Neuronal stem cell (in vitro differentiated cells): ENCODE results near the gene SPINT1.
A peak's percentile ranks its signal among the peaks of the same experiment; 100 is the strongest.

Source experiments
- DNase-seq: peaks from one replicate; pipeline ENCODE4 v3.0.0-alpha.2; 2013; ENCODE audit warnings: low spot score
- H2AFZ ChIP-seq: one replicate; pipeline ENCODE4 v1.6.1; 2013; ENCODE audit warnings: mild to moderate bottlenecking, low read length, inconsistent platforms
- H2AK5ac ChIP-seq: 2 replicates; pipeline ENCODE4 v1.6.1; 2013; ENCODE audit warnings: low read depth, mild to moderate bottlenecking, inconsistent platforms, low read length, moderate library complexity, mixed read lengths
- H2BK120ac ChIP-seq: 2 replicates; pipeline ENCODE4 v1.6.1; 2013; ENCODE audit warnings: low read depth, mild to moderate bottlenecking, inconsistent platforms, low read length, moderate library complexity, mixed read lengths
- H2BK12ac ChIP-seq: one replicate; pipeline ENCODE4 v1.6.1; 2013; ENCODE audit warnings: low read length, inconsistent platforms
- H2BK15ac ChIP-seq: 2 replicates; pipeline ENCODE4 v1.6.1; 2013; ENCODE audit warnings: mild to moderate bottlenecking, low read length, inconsistent platforms, mixed read lengths
- H2BK5ac ChIP-seq: one replicate; pipeline ENCODE4 v1.6.1; 2013; ENCODE audit warnings: inconsistent platforms, mild to moderate bottlenecking, low read length, moderate library complexity
- H3K14ac ChIP-seq: one replicate; pipeline ENCODE4 v1.6.1; 2013; ENCODE audit warnings: low read length, inconsistent platforms
- H3K18ac ChIP-seq: 2 replicates; pipeline ENCODE4 v1.6.1; 2013; ENCODE audit warnings: low read length, inconsistent platforms
- H3K23ac ChIP-seq: 2 replicates; pipeline ENCODE4 v1.6.1; 2013; ENCODE audit warnings: low read depth, mild to moderate bottlenecking, mixed read lengths, low read length, inconsistent platforms; ENCODE audit not compliant: poor library complexity
- H3K27ac ChIP-seq: replicated peaks from 3 replicates; pipeline ENCODE4 v1.5.1; 2013; ENCODE audit warnings: low read length, inconsistent platforms
- H3K27me3 ChIP-seq, 3 experiments: 2 replicates each; pipeline ENCODE4 v1.6.1; 2013; ENCODE audit warnings: low read length in 3 of 3, mild to moderate bottlenecking in 2 of 3, inconsistent platforms in 1 of 3, low read depth in 1 of 3, mixed read lengths in 1 of 3, moderate library complexity in 1 of 3; ENCODE audit not compliant: control insufficient read depth in 3 of 3, insufficient read depth in 3 of 3
- H3K36me3 ChIP-seq, 2 donors: replicated peaks in 1 of 2; 2 replicates each; pipeline ENCODE4 v1.6.1; 2013; ENCODE audit warnings: low read length in 2 of 2; ENCODE audit not compliant: control insufficient read depth in 2 of 2, insufficient read depth in 2 of 2
- H3K4ac ChIP-seq: 2 replicates; pipeline ENCODE4 v1.6.1; 2013; ENCODE audit warnings: inconsistent platforms, mild to moderate bottlenecking, low read length, moderate library complexity
- H3K4me1 ChIP-seq, 2 donors: 1 replicate in 1 of 2; 2 replicates in 1 of 2; pipeline ENCODE4 v1.6.1; 2013; ENCODE audit warnings: low read length in 2 of 2, low read depth in 1 of 2; ENCODE audit not compliant: control insufficient read depth in 2 of 2, insufficient read depth in 1 of 2
- H3K4me2 ChIP-seq: one replicate; pipeline ENCODE4 v1.6.1; 2013; ENCODE audit warnings: mild to moderate bottlenecking, low read length, inconsistent platforms; ENCODE audit not compliant: insufficient read depth, poor library complexity, severe bottlenecking
- H3K4me3 ChIP-seq, 2 donors: 2 replicates each; pipeline ENCODE4 v1.5.1; 2013; ENCODE audit warnings: low read length in 2 of 2, mild to moderate bottlenecking in 2 of 2, inconsistent platforms in 1 of 2, moderate library complexity in 1 of 2
- H3K79me1 ChIP-seq: one replicate; pipeline ENCODE4 v1.6.1; 2013; ENCODE audit warnings: low read depth, mild to moderate bottlenecking, inconsistent platforms, low read length, moderate library complexity
- H3K9ac ChIP-seq: one replicate; pipeline ENCODE4 v1.6.1; 2013; ENCODE audit warnings: mild to moderate bottlenecking, low read depth, low read length, inconsistent platforms; ENCODE audit not compliant: poor library complexity
- H3K9me3 ChIP-seq, 2 donors: replicated peaks in 1 of 2; 2 replicates each; pipeline versions ENCODE3 to v1.6.1; 2013; ENCODE audit warnings: low read length in 2 of 2, mild to moderate bottlenecking in 2 of 2, inconsistent platforms in 1 of 2, low read depth in 1 of 2, mixed read lengths in 1 of 2, moderate library complexity in 1 of 2; ENCODE audit not compliant: control insufficient read depth in 2 of 2, insufficient read depth in 1 of 2
- H4K8ac ChIP-seq: one replicate; pipeline ENCODE4 v1.6.1; 2013; ENCODE audit warnings: low read depth, mild to moderate bottlenecking, inconsistent platforms, low read length, moderate library complexity
- H4K91ac ChIP-seq: one replicate; pipeline ENCODE4 v1.6.1; 2013; ENCODE audit warnings: low read length, low read depth, mild to moderate bottlenecking, inconsistent platforms; ENCODE audit not compliant: poor library complexity
- WGBS, 2 donors: extraction: QIAGEN DNeasy Blood & Tissue Kit; methylation state at CpG; one replicate each; pipeline ENCODE4 v1.1.7; 2013; ENCODE audit warnings: missing lambda C conversion rate in 2 of 2, mixed read lengths in 1 of 2; ENCODE audit not compliant: insufficient read length in 2 of 2, insufficient replicate concordance in 1 of 2; ENCODE audit errors: extremely low coverage in 2 of 2; 5-methylcytosine and 5-hydroxymethylcytosine counted together

The SPINT1 gene

DNA sequence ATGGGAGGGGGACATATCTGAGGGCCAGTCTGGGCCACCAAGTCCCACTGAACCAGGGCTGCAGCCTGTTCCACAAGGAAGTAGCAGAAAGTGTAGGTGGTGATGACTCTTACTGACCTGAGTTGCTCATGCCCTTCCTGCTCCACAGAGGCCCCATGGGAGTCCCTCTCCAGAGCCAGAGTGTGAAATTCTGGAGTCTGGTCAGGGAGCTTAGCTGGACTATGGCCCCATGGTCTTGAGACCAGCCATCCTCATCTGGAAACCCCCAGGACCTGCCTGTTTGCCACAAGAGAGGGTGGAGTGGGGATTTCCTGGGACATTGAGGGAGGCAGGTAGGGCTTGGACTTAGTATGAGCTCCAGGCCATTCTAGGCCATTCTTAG lies 3.0 kb downstream of the SPINT1 start:
- peak overlapping the region; percentile 69 for H2AFZ ChIP-seq

DNA sequence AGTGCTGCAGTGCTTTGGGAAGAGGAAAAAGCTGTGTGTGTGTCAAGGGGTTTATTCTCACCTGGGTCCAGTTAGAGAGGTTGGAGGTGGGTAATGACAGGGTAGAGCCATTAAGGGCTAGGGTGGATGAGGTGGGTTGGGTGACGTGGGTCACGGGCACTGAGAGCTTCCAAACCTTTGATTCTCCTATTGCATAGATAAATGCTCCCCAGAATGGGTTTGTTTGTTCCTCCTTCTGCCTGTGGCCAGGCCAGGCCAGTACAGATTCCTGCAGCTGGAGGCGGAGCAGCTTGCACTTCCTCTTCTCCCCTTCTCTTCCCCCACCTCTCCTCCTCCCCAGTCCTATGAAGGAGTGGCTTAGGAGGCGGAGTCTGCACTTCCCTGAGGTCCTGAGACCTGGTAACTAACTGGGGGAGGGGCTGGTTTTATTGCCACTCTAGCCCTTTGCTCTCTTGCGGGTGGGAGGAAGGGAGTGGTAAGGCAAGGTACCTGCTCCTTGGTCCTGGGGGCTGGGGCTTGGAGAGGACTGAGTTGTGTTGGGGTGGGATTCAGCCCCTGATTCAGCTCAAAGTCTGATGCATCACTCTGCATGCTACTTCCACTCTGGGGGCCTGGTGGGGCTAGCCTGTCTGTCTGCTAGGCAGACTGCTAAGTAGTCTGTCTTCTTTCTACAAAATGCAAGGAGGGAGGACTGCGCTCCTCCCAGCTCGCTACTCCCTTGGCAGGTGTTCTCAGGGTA lies 3.5 kb downstream of the SPINT1 start:
- Histone ChIP-seq H3K4ac (no peak overlapping the region), H2BK120ac (no peak overlapping the region), H3K14ac (no peak overlapping the region), H3K23ac (no peak overlapping the region), H3K27ac (no peak overlapping the region), H3K36me3 (no peaks in the 10 kb centered on the region), H3K9me3 (peaks cover 0 to 3% of the 10 kb centered on the region in 2 donors), H4K8ac (no peak overlapping the region), H2BK15ac (no peak overlapping the region), H2AFZ (peak overlapping the region; percentile 69), H3K79me1 (no peaks in the 10 kb centered on the region), H3K9ac (no peak overlapping the region), H3K27me3 (peaks cover 18 to 63% (median 35%) of the 10 kb centered on the region in 3 experiments), H3K4me1 (peaks cover 13 to 15% of the 10 kb centered on the region in 2 donors), H3K18ac (peak overlapping the region; percentile 40), H4K91ac (no peak overlapping the region), H2AK5ac (no peak overlapping the region), H2BK12ac (no peak overlapping the region), H2BK5ac (no peak overlapping the region), H3K4me3 (no peak overlapping the region), H3K4me2 (no peak overlapping the region)
- WGBS, 2 donors: no CpG with 5 or more reads among the region's 7 CpGs
- DNase-seq: no peak

More for the DNA sequence above, 3.0 kb downstream of the SPINT1 start:
- Histone ChIP-seq H3K14ac (no peak overlapping the region), H3K4me2 (no peak overlapping the region), H4K8ac (no peak overlapping the region), H2BK15ac (no peak overlapping the region), H3K79me1 (no peaks in the 10 kb centered on the region), H3K27ac (no peak overlapping the region), H4K91ac (no peak overlapping the region), H2BK12ac (no peak overlapping the region), H2BK120ac (no peak overlapping the region), H3K18ac (no peak overlapping the region), H3K4me3 (no peak overlapping the region), H3K4ac (no peak overlapping the region), H3K36me3 (no peaks in the 10 kb centered on the region), H3K9ac (no peak overlapping the region), H2BK5ac (no peak overlapping the region), H3K4me1 (peaks cover 13 to 15% of the 10 kb centered on the region in 2 donors), H3K23ac (no peak overlapping the region), H2AK5ac (no peak overlapping the region), H3K9me3 (peaks cover 0 to 3% of the 10 kb centered on the region in 2 donors), H3K27me3 (peaks cover 18 to 61% (median 36%) of the 10 kb centered on the region in 3 experiments)
- no peak for DNase-seq

DNA sequence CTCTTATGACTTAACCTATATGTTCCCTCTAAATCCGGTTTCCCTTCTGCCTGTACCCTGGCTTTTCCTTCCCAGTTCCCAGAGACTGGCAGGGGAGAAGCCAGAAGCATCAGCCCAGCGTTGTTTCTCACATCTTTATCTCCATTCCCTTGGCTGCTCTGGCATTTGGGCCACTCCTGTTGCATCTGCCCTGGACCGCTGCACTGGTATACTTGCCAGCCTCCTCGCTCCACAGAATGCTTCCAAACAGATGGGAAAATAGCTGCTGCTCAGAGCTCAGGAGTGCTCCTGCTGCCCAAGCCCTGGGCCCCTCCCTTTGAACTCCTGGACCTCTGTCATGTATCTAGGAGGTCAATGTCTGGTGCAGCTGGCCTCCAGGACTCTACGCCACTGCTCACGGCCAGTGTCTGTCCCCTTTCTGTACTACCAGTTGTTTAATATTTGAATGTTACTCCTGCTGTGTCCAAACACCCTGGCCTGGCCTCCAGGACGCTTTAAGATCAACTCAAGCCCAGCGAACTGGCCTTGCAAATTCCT lies 6.8 kb downstream of the SPINT1 start:
- H3K23ac ChIP-seq: no peak overlapping the region
- peaks cover 8 to 9% of the 10 kb centered on the region in 2 donors for H3K4me1 ChIP-seq
- no peak overlapping the region for H2AFZ ChIP-seq
- H3K27ac ChIP-seq: no peak overlapping the region
- no peaks in the 10 kb centered on the region for H3K9me3 ChIP-seq
- no peak overlapping the region for H2AK5ac ChIP-seq
- no peaks in the 10 kb centered on the region for H3K36me3 ChIP-seq
- no peak overlapping the region for H3K9ac ChIP-seq
- no peak for DNase-seq
- no peak overlapping the region for H3K4ac ChIP-seq
- WGBS, 2 donors: no CpG with 5 or more reads among the region's 8 CpGs
- no peak overlapping the region for H2BK5ac ChIP-seq
- no peak overlapping the region for H2BK12ac ChIP-seq
- H3K27me3 ChIP-seq: peaks cover 0 to 47% (median 6%) of the 10 kb centered on the region in 3 experiments
- H3K14ac ChIP-seq: peak overlapping the region; percentile 17
- no peak overlapping the region for H2BK120ac ChIP-seq
- no peak overlapping the region for H3K4me3 ChIP-seq
- no peak overlapping the region for H4K8ac ChIP-seq
- no peak overlapping the region for H3K18ac ChIP-seq
- no peak overlapping the region for H4K91ac ChIP-seq
- no peak overlapping the region for H3K4me2 ChIP-seq
- H3K79me1 ChIP-seq: no peaks in the 10 kb centered on the region
- no peak overlapping the region for H2BK15ac ChIP-seq

- Histone ChIP-seq H3K14ac (no peak overlapping the region), H3K27ac (no peak overlapping the region), H3K9me3 (no peaks in the 10 kb centered on the region), H4K91ac (no peak overlapping the region), H3K4ac (no peak overlapping the region), H3K4me2 (no peak overlapping the region), H3K4me1 (peaks cover 4 to 5% of the 10 kb centered on the region in 2 donors), H3K79me1 (no peaks in the 10 kb centered on the region), H3K9ac (no peak overlapping the region), H3K36me3 (no peaks in the 10 kb centered on the region), H2AK5ac (no peak overlapping the region), H2BK15ac (no peak overlapping the region), H2BK12ac (no peak overlapping the region), H3K27me3 (peaks cover 0 to 43% (median 0%) of the 10 kb centered on the region in 3 experiments), H4K8ac (no peak overlapping the region), H2BK5ac (no peak overlapping the region), H3K23ac (no peak overlapping the region), H2AFZ (no peak overlapping the region), H2BK120ac (no peak overlapping the region), H3K4me3 (no peak overlapping the region), H3K18ac (no peak overlapping the region)
- DNase-seq: no peak
- WGBS, 2 donors: no CpG with 5 or more reads among the region's 5 CpGs
These were observed 8.7 kb downstream of the SPINT1 start for GRCh38 chr15:40852529-40852928.
